Measurements from ENCODE around the gene FGFBP3. TPM values are rescaled to one million over a fixed set of nuclear protein-coding genes. Genes with fewer than 3 reads are reported as not detected.
"Not testable (repeated sequence)": the region's sequence is repeated elsewhere in the genome, so short reads cannot be mapped to it uniquely, and the experiment has no call there.

Gene FGFBP3
- polyA plus RNA-seq, 1 experiment, result 0.17 TPM

GRCh38 chr10:91907033-91907594 is 2.2 kb downstream of the FGFBP3 start:
- H3K27ac ChIP-seq (ENCODE audit: low read depth, low read length), result no peak overlapping the region
- ChIA-PET CTCF (interaction anchor here (0.6 to 1.5 kb wide), 6 partner anchors 20 to 608 kb away, joined by 3 to 6 read pairs (median 4); no protein-coding TSS in a partner anchor), POLR2A (interaction anchor here (2.4 kb wide), 1 partner anchor 17 kb away, joined by 10 read pairs; the partner anchor contains the start of gene BTAF1)
- no peaks in the 10 kb centered on the region for H3K9me3 ChIP-seq (ENCODE audit: control insufficient read depth, insufficient read depth, low read length)
- no peak for DNase-seq (ENCODE audit: low read depth, low spot score)
- no peaks in the 10 kb centered on the region for H3K27me3 ChIP-seq (ENCODE audit: control insufficient read depth, insufficient read depth, low read length)
- TF ChIP-seq CTCF (IDR thresholded peaks at IDR 0.05; ENCODE audit: low read depth, low read length), result no peak
- peak overlapping the region; percentile 72; the same call in 1 of the 2 replicates for H3K4me3 ChIP-seq (ENCODE audit: low read depth, low read length)

- POLR2A ChIA-PET, result no interaction called here
These were observed 7.3 kb downstream of the FGFBP3 start for GRCh38 chr10:91901784-91902677.

GRCh38 chr10:91897421-91897820 is 11.9 kb downstream of the FGFBP3 start:
- TF ChIP-seq CTCF (IDR thresholded peaks at IDR 0.05; ENCODE audit: low read depth, low read length), result no peak
- no peaks in the 10 kb centered on the region for H3K27me3 ChIP-seq (ENCODE audit: control insufficient read depth, insufficient read depth, low read length)
- H3K4me3 ChIP-seq (ENCODE audit: low read depth, low read length), result no peak overlapping the region
- POLR2A ChIA-PET, result no interaction called here
- no peak for DNase-seq (ENCODE audit: low read depth, low spot score)
- no peak overlapping the region for H3K27ac ChIP-seq (ENCODE audit: low read depth, low read length)
- H3K9me3 ChIP-seq (ENCODE audit: control insufficient read depth, insufficient read depth, low read length), result no peaks in the 10 kb centered on the region
- CTCF ChIA-PET, result no interaction called here

More at GRCh38 chr10:91901784-91902677, 7.3 kb downstream of the FGFBP3 start:
- Histone ChIP-seq H3K4me3 (ENCODE audit: low read depth, low read length) (no peak overlapping the region), H3K27me3 (ENCODE audit: control insufficient read depth, insufficient read depth, low read length) (no peaks in the 10 kb centered on the region), H3K9me3 (ENCODE audit: control insufficient read depth, insufficient read depth, low read length) (no peaks in the 10 kb centered on the region), H3K27ac (ENCODE audit: low read depth, low read length) (peak overlapping the region; percentile 72)
- CTCF ChIA-PET, result interaction anchor here (0.7 kb wide), 1 partner anchor 141 kb away, joined by 3 read pairs; no protein-coding TSS in a partner anchor
- TF ChIP-seq CTCF (IDR thresholded peaks at IDR 0.05; ENCODE audit: low read depth, low read length), result no peak
- DNase-seq (ENCODE audit: low read depth, low spot score), result peak; percentile 67

GRCh38 chr10:91896212-91896756 is 13.0 kb downstream of the FGFBP3 start:
- H3K27me3 ChIP-seq (ENCODE audit: control insufficient read depth, insufficient read depth, low read length), result no peaks in the 10 kb centered on the region
- no peak overlapping the region for H3K27ac ChIP-seq (ENCODE audit: low read depth, low read length)
- TF ChIP-seq CTCF (IDR thresholded peaks at IDR 0.05; ENCODE audit: low read depth, low read length), result no peak
- no peak for DNase-seq (ENCODE audit: low read depth, low spot score)
- ChIA-PET POLR2A (interaction anchor here (1.0 kb wide), 1 partner anchor 9 kb away, joined by 3 read pairs; no protein-coding TSS in a partner anchor), CTCF (no interaction called here)
- no peaks in the 10 kb centered on the region for H3K9me3 ChIP-seq (ENCODE audit: control insufficient read depth, insufficient read depth, low read length)
- no peak overlapping the region for H3K4me3 ChIP-seq (ENCODE audit: low read depth, low read length)

- DNase-seq (ENCODE audit: low read depth, low spot score); H3K27ac ChIP-seq (ENCODE audit: low read depth, low read length); H3K9me3 ChIP-seq (ENCODE audit: control insufficient read depth, insufficient read depth, low read length); H3K27me3 ChIP-seq (ENCODE audit: control insufficient read depth, insufficient read depth, low read length); H3K4me3 ChIP-seq (ENCODE audit: low read depth, low read length); POLR2A ChIA-PET; CTCF ChIA-PET: not testable (repeated sequence)
These were observed 15.0 kb downstream of the FGFBP3 start for GRCh38 chr10:91894261-91894685.
